GM04504 (cell line): ENCODE results near the gene MYH10.

Source experiments
- DNase-seq: peaks from one replicate; pipeline ENCODE4 v3.0.0-alpha.2; 2012; ENCODE audit warnings: low read depth

Gene MYH10

DNA sequence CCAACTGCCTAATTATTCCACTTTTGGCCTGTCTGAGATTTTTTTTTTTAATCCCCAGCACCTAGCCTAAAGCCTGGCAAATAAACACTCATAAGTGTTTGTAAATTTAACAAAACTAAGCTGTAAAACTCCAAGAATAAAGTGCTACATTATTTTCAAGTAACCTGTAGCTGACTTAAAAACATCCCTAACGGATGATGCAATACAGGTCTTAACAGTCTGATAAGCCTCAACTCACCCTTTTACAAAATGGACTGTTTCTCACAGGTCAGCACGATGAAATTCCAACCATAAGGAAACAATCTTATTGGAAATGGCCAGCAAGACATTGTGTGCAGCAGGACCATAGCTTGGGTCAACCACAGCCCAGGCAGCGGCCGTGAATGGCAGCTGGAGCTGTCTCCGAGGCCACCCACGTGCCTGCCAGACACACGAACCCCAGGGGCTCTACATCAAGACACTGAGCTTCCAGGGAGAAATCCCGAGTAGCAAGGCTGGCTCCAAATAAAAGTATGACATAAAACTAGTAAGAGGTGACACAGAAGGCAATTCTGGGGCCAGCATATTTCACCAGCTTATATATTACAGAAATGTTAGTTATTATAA, 135.9 kb downstream of the MYH10 start:
- no peak for DNase-seq

DNA sequence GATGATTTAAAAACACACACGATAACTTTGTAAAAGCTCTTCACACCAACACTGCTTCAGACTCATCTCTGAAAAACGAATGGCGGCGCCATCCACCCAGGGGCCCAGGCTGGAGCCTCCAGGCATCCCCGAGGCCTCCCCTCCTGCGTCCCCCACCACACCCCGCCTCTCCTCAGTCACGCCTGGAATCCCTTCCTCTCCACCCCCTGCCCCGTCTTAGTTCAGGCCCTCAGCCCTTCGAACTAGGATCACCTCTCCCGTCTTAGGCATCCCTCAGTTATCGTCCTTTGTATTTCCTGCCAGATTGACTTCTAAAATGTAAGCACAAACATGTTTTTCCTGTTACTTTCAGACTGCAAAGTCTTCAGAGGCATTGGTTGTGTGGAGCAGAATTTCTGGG, 136.5 kb downstream of the MYH10 start:
- no peak for DNase-seq

DNA sequence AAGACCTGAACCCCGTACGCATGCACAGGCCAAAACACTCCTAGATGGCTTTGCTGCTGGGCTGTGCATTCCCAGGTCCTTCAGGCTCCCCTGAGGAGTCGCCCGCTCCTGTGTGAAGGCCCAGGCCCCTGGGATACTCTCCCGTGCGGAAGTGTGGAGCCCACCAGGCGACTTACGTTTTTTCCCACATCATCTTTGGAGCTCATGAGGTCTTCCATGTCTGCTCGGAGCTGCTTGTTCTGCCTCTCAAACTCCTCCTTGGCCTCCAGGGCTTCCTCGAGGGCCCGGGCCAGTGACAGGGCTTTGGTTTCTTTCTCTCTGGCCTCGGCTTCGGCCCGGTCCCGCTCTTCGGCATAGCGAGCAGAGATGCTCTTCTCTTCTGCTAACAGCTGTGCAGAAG, 138.4 kb downstream of the MYH10 start:
- DNase-seq, result no peak

DNA sequence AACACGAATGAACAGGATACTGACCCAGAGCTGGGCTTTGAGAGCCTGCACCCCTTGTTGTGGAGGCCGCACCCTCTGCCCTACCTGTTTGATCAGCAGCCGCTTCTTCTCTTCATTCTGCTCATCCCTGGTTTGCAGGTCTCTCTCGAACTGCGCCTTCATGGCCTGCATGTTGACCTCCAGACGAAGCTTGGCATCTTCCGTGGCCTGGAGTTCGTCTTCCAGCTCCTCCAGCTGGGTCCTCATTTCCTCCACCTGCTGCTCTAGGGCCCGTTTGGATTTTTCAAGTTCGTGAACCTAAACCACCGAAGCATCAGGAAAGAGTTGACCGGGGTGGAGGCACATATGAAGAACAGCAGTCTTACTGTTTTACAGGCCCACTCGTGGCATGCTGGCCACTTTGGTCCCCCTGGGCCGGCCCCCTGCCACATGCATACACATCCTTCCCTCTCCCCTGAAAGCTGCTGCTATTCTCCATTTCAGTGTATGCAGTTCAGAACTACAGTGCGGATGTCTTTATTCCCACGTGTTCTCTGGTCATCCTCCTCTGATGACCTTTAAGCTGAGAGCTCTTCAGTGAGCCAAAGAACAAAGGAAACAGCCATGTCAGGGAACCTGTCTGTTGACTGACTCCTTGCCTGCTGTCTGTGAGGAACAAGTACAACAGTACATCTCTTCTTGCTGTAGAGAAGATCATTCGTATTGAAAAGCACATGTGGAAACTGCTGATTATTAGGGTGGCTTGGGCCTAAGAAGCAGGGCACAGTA, 140.1 kb downstream of the MYH10 start:
- no peak for DNase-seq

DNA sequence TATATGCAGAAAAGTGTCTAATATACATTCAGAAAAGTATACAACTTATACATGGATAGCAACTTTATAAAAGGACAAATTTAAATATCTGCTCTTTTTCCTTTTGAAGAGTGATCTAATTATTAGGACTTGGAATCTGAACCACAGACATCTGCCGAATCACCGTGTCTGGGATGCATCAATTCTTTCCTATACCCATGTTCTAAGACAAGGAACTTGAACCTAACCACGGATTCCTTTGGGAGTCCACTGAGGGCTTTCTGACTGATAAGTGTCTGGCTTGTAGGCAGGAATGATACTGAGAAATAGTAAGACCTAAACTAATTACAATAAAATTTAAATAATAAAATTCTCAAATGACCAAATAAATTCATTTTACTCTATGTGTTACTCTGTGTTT, 140.7 kb downstream of the MYH10 start:
- DNase-seq, result no peak

DNA sequence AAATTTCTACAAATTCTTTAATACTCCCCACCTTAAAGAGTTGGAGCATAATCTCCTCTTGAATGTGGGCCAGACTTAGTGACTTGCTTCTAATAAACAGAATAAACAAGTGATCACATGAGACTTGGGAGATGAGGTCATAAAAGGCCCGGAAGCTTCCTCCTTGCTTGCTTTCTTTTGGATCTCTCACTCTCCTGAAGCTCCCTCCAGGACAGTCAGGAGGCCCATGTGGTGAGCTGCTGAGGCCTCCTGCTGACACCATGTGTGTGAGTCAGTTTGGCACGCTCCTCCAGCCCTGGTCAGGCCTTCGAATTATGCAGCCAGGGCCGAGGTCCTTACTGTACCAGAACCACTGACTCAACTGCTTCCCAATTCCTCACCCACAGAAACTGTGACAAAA, 141.6 kb downstream of the MYH10 start:
- DNase-seq, result peak; percentile 92

DNA sequence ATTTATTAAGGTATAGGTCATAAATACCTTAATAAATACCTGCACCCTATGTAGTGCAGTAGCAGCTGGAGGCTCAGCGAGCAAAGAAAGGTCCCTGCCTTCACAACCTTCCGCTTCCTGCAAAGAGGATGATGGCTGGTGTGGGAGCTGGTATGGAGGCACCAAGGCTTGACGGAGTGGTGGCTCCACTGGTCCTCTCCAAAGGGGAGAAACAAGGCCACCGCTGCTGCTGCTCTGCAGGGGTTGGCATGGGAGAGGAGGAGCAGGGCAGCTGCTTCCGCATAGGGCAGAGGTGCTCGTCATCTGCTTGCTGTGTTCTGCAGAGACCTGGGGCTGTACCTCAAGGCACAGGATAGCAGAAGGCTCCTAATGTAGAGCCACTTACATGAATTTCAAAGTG, 142.0 kb downstream of the MYH10 start:
- DNase-seq, result no peak

DNA sequence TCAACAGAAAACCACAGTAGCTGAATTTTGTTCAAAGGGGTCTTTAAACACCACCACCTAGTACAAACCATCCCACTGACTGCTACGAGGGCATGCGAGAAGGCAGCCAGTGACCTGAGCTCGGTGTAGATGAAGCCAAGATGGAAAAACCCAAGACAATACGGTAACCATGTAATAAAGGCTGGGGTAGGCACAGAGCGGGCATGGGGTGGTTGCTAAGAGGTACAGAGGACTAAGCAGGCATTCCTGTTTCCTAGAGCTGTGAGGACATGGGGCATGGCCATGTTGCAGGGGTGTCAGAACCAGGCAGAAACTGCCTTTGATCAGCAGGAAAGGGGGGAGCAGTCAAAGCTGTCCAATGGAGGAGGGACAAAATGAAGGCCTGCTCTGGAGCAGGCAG, 142.8 kb downstream of the MYH10 start:
- DNase-seq, result no peak

DNA sequence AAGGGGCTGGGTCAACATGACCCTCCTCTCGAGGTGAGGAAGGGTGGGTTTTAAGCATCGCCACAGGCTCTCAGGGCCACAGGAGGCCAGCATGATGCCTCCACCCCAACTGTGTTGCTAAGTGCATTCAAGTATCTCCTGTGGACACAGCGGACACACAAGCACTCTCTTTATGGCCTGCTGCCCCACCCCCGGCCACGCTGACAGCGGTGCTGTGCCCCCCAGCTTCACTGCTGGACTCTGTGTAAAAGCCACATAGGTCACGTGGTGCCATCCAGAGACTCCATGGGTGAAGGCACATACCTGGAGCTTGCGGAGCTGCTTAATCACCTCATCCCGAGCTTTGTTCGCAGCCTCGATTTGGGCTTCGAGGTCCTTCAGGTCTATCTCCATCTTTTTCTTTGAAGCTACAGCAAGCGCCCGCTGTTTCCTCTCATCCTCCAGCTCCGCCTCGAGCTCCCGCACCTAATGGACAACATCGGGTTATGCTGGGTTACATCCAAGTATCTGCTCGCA, 143.3 kb downstream of the MYH10 start:
- no peak for DNase-seq

DNA sequence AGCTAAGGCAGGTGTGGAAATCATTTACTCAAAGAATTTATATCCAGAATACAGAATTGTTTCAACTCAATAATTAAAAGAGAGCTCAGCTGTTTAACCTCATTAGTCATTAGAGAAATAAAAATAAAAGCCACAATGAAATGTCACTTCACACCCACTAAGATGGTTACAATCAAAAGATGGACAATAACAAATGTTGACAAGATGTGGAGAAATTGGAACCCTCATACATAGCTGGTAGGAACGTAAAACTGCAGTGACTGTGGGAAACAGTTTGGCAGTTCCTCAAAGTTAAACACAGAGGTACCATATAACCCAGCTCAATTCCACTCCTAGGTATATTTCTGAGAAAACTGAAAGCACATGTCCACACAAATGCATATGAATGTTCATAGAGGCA, 145.0 kb downstream of the MYH10 start:
- no peak for DNase-seq

DNA sequence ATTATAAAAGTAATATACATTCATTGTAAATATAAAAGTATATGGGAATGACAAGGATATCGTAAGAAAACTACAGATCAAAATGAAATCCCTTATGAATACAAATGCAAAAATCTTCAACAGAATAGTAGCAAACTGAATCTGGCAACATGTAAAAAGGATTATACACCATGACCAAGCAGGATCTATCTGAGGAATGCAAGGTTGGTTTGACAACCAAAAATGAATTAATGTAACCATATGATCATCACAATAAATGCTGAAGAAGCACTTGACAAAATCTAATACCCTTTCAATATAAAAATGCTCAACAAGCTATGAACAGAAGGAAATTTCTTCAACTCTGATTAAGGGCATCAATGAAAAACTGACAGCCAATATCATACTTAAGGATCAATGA, 146.1 kb downstream of the MYH10 start:
- no peak for DNase-seq

DNA sequence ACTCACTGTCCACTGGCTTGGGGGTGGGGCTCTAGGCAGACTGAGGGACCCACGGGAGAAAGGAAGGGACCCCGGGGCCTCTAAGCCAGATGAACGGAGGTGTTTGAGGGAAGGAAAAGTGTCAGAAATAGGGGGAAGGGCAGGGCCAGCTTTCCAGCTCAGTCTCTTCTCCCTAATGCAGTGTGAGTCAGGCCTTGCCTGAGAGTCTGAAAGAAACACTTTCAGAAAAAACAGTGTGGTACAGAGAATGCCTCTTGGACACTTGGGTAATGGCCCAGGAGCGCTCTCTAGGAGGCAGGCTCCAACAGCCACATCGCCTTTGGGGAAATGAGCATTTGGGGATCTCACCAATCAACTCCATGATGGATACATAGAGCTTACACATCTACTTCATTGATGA, 148.0 kb downstream of the MYH10 start:
- DNase-seq, result no peak

DNA sequence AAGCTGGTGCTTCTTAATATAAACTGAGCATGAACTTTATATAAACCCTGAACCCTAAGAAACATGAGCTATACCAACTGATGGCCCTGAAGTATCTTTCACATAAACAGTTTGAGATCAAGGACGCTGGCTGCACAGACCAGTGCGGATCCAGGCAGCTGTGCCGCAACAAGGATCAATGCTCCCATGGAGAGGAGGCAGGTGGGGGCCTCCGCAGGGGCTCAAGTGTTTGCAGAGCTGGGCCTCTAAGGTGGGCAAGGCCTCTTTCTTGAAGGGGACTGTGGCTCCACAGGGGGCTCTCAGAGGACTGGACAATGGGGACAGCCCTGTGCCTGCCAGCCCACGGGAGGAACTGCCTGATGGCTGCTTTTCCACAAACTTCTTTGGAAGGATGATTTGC, 148.8 kb downstream of the MYH10 start:
- DNase-seq, result no peak

DNA sequence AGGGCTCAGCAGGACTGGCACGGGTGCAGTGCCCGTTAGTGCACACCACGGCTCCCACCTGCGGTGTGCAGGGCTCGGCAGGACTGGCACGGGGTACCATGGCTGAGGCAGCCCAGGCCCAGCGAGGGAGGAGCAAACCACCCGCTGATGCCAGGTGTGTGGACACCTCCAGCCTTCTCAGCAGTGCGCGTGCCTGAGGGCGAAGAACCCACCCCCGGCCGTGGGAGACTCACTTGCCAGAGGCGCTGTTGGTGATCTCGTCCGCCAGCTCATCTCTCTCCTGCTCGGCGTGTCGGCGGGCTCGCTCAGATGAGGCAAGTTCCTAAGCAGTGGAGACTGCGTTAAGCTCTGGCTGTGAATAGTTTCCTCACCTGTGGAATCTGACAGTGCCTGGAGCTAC, 149.4 kb downstream of the MYH10 start:
- no peak for DNase-seq

DNA sequence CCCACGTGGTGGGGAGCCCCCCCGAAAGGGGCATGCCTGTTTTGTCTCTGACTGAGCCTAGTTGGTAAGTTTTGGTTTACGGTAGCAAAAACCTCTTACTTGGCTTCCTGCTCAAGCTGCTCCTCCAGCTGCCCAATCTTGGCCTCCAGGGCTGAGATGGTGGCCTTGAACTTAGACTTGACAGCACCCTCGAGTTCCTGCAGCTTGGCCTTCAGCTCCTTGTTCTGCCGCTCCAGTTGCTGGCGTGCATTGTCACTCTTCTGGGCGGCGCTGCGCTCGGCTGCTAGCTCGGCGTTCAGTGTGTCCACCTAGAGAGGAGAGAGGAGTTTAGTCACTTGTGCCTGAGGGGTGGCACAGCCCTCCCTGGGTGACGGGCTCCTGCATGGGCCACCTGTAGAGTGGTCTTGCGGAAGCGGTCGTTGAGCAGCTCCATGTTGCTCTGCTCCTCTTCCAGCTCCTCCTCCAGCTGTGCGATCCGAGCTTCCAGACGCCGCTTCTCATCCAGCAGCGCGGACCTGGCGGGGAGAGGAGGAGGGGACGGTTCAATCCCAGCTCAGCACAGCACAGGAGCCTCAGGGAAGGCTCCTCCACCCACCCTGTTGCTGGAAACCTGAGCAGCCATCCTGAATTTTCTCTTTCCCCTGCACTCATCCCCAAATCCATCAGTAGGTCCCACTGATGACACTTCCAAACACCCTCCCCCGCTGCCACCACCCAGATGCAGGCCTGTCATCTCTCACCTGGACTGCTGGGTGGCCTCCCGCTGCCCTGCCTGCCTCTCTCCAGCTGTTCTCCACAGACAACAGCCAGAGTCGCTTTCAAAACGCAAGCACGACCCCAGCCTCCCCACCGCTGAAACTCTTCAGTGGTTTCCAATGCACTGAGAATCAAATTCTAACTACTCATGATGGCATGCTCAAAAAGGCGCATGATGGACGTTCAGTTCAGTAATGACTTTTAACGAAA, 150.2 kb downstream of the MYH10 start:
- no peak for DNase-seq

DNA sequence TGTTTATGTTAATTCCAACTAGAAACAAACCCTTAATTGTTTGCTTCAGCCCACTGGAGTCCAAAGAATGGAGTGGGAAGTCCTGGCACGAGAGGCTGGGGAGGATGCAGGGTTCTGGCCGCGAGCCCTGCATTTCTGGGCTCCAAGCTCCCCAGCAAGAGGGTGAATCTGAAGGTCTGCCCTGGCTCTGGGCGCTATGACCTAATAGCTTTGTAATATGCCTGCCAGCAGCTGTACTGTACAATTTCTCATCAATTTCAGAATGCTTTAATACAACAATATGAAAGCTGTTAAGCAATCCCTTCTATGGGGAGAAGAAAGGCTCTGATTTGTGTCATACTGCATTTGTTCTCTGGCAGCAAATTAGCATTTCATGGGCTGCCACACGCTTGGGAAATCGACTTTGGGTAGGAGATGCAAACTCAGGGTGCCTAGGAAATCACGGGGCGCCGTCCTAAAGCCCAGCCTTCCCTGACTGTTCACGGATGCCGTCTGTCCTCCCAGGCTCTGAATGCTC, 151.0 kb downstream of the MYH10 start:
- peak; percentile 79 for DNase-seq

DNA sequence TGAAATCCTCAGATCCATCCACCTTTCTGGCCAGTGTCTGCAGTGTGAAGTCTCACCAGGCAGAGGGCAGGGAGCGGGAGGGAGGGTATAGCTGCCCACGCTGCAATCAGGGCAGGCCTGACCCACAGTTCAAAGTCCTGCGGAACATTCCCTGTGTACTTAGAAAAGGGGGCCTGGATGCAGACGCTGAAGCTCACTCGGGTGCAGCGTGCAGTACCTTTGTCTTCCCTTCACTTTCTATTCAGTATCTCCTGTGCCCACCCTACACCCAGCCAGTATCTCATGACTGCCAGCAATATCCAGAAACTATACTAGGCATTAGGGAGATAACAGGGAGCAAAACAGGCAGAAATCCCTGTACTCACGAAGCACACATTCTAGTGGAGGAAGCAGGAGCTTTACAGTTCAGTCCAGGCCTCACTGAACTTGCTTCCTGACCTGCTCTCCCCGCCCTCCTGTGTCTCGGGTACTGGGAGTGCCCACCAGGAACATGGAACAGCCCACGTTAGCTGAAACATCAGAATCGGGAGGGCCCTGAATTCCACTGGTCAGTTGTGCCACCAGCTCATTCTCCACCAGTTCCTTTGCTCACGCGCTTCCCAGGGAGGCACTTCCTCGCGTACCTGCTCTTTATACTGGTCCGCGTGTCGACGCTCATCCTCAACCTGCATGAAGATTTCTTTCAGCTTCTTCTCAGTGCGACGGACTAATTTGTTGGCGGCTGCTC, 152.6 kb downstream of the MYH10 start:
- no peak for DNase-seq

DNA sequence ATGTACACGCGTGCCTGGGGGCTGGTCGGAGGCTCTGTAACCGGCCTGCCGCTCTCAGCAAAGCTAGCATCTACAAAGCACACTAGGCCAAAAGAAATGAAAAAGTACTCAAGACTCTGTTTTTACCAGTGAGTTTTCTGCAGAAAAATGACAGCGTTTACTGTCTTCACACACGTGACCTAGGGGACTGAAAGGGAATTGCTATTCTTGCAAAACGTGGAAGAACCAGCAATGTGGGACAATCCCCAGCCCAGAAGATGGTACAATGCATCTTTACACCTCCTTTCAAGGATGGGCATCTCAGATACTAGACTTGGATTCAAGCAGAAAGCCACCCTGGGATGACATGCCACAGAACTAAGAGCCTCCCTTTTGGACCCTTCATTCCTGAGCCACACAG, 153.4 kb downstream of the MYH10 start:
- DNase-seq, result no peak

DNA sequence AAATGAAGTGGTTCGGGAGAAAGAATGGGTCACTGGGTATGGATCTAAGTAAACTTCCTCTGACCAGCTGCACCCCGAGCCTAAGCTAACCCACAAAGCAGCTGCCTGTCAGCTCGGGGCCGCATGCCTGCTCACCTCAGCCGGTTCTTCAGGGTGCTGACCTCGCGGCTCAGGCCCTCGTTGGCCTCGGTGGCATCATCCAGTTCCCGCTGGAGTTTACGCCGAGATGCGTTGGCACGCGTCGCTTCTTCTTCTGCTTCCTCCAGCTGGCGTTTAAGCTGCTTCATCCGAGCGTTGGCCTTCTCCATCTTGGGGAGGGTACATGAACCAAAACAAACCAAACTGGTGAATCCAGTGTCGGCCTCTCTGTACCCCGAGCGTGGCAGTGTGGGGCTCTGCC, 153.8 kb downstream of the MYH10 start:
- DNase-seq, result no peak

DNA sequence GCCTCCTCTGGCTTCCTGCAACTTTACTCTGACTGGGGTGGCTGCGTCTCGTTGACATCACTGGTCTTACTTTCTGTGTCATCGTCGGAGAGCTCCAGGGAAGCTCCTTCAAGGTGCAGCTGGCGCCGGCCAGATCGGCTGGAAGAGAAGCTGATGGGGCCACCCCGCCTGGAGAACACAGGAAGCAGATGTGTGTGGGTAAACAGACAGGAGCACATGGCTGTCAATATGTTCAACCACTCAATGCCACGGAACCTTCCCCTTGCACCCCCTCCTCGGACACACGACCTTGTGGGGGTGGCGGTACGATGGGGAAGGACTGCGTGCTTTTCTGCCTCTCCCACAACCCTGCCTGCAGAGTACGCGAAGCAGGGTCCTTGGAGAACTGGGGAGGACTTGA, 154.7 kb downstream of the MYH10 start:
- DNase-seq, result no peak

DNA sequence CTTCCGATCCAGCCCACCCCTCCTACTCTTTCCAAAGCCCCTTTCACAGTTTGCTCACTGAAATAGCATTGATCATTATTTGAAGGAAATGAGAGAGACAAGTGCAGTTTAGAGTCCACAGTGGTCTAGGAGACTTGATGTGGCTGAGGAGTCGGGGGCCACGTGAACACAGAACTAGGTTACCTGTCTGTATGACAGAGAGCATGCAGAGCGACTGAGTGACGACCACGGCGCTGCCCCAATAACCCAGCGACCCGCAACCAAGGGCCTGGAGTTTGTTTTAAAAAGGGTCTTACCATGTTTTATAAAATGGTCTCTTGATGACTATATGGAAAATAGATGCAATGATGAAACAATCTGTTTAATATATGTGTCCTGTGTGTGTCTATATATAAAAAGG, 155.3 kb downstream of the MYH10 start:
- DNase-seq, result no peak

DNA sequence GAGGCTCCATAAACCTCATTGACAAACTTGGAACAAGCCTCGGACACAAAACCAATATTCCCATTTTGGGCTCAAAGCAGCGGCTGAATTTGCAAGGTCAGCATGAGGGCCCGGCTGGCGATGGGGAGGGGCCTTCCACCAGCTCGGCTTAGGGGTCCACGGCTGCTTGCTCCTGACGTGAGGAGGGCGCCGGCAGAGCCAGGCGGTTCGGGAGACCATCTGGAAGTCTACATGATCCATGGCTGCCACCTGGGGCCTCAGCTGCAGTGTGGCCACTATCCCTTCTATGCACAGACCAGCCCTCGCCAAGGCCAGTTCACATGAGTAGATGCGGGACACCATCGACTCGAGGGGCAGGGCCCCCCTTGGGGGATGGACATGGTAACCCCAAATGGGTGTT, 155.7 kb downstream of the MYH10 start:
- no peak for DNase-seq
